ENCODE measurements around the gene TMPRSS4.
"Not testable (repeated sequence)": the region's sequence is repeated elsewhere in the genome, so short reads cannot be mapped to it uniquely, and the experiment has no call there.

DNA sequence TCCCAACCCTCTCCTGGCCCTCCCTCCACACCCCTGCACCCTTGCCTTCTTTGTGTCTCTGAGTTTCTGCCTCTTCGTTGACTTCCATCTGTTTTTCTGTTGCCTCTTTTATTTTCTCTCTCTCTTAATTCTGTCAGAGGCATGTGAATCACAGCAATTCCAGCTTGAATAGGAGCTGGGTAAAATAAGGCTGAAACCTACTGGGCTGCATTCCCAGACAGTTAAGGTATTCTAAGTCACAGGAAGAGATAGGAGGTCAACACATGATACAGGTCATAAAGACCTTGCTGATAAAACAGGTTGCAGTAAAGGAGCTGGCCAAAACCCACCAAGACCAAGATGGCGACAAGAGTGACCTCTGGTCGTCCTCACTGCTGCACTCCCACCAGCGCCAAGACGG, 14.2 kb upstream of the TMPRSS4 start:
- TF ChIP-seq, protein P1, sequence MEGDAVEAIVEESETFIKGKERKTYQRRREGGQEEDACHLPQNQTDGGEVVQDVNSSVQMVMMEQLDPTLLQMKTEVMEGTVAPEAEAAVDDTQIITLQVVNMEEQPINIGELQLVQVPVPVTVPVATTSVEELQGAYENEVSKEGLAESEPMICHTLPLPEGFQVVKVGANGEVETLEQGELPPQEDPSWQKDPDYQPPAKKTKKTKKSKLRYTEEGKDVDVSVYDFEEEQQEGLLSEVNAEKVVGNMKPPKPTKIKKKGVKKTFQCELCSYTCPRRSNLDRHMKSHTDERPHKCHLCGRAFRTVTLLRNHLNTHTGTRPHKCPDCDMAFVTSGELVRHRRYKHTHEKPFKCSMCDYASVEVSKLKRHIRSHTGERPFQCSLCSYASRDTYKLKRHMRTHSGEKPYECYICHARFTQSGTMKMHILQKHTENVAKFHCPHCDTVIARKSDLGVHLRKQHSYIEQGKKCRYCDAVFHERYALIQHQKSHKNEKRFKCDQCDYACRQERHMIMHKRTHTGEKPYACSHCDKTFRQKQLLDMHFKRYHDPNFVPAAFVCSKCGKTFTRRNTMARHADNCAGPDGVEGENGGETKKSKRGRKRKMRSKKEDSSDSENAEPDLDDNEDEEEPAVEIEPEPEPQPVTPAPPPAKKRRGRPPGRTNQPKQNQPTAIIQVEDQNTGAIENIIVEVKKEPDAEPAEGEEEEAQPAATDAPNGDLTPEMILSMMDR (IDR thresholded peaks at IDR 0.05; ENCODE audit: low read depth, low read length), result not testable (repeated sequence)
- not testable (repeated sequence) for TF ChIP-seq EZH2phosphoT487 (IDR thresholded peaks at IDR 0.05; ENCODE audit: low read depth)

Measured in OCI-LY3 (cell line).